Activated naive CD4-positive, alpha-beta T cell treated with anti-CD3 and anti-CD28 coated beads, Interleukin-2, amount 50 U/mL, for 16 hours (primary cell): ENCODE results near the gene BACE1-AS.
A peak's percentile ranks its signal among the peaks of the same experiment; 100 is the strongest.

ENCODE experiments used
- DNase-seq: peaks from one replicate; pipeline ENCODE4 v3.0.0-alpha.2; 2020

Gene BACE1-AS

DNA sequence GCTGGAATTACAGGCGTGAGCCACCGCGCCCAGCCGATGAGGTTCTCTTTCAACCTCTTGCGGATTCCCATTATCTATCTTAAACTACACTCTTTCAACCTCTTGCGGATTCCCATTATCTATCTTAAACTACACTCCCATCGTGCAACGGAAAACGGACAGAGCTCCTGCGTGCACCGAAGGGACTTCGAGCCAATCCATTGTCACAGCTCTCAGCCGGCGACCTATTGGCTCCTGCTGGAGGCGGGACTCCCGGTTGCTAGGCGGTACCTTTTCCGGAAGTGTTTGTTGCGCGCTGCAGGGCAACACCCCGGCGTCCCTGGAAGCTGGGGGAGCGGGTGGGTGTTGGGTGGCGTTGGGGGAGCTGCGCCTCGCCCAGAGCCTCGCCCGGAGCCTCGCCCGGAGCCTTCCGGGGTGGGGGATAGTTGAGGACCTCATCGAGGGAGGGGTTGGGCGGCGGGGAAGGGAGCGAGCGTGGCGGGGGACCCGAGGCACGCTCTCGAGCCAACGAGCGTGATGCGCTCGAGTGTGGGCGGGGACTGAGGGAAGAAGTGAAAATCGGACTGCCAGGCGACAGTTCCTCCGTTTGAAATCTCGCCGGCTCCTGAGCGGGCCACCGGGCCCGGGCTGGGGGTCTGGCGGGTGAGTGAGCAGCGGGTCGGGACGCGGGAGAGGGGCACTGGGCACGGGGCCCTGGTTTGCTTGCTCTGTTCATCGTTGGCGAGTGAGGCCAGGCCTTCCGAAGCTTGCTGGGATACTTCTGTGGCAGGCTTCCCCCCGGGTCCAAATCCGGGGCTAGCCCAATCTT is 36.6 kb downstream of the BACE1-AS start, which contains the start of gene CEP164:
Gene CEP164, plus strand, starts transcription at position 288 of the 808 bp plus-strand sequence. CDS start 10,733 bp downstream, outside the sequence.
- DNase-seq, result peak; percentile 94

DNA sequence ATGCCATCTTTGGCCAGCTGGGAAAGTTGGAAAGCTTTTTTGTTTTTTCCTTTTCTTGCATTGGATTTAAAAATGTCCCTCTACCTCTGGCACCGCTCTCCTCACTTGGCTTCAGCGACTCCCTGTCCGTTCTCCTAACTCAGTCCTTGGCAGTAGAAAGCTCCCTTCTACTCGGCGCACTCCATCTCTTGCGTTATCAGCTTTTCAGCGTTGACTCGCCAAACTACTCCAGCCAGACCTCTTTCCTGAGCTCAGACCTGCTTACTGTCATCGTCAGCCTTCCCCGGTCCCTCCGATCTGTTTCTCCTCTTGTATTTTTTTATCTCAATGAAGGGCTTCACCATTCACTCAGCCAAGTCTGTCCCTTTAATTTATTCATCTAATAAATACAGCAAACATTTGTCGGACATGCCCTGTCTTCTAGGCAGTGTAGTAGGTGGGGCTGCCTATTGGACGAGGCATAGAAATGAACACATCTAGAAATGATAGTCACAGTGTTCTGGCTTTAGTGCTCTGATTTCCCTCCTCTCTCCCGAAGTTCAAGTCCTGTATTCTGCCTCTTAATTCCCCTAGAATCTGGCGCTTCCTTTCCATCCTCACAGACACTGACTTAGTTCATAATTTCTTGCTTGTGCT is 37.3 kb downstream of the BACE1-AS start:
- peak; percentile 16 for DNase-seq

DNA sequence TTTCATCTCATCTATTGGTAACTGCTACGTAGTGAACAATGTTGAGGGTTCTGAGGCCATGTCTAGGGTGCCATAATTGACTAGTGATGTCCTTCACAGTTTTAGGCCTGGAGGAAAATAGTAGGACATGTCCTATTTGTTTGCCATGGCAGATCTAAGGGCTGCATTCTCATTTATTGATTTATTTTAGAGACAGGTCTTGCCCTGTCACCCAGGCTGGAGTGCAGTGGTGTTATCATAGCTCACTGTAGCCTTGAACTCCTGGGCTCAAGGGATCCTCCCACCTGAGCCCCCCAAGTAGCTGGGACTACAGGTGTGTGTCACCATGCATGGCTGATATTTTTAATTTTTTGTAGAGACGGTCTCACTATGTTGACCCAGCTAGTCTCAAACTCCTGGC is 41.7 kb downstream of the BACE1-AS start:
- no peak for DNase-seq

DNA sequence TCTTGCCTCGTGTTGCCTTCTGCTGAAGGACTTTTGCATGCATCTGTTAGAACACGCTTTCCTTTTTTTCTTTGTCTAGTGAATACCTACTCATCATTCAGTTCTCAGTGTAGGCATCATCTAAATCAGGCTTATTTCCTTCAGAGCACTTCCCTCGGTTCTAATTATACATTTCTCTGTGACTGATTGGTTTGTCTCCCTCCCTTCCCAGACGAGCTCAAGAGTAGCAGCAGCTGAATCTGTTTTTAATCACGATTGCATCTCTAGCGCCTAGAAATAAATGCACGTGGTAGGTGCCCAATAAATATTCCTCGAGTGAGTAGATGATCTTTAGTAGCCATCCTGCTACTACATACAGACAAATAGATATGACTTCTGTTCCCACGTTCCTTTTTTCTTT is 42.8 kb downstream of the BACE1-AS start:
- DNase-seq, result no peak

DNA sequence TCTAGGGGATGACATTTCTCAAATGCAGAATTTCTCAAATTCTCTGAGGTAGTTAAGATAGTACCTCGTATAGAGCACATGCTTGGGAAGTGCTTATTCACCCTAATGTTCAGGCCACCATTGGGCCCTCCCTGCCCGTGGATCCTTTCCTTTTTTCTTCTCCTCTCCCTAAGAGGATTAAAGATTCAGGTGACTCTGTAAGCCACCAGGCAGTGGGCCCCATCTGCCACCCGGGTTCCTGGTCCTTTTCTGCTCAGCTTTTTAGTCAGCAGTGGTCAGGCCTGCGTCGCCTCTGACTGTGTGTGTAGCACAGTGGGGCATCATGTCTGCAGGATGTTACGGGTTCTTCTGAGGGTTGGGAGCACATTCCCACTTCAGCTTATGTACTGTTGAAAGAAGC is 43.8 kb downstream of the BACE1-AS start:
- DNase-seq, result no peak

DNA sequence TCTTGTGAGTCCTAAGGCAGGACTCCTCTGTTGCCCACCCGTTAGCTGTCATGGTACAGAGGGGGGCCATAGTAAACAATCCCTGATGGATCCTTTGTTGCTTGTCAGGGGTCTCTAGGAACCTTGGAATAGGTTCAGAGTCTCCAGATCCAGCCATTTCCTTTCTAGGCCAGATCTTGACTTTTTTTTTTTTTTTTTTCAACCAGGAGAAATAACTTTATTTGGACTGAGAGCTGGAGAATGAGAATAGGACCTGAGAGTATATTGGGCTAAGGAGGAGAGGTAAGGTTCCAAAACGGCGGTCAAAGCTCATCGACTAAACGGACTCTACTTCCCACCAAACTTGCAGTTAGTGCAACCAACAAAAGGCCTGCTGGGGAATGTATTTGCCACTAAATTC is 44.3 kb downstream of the BACE1-AS start:
- DNase-seq, result no peak

DNA sequence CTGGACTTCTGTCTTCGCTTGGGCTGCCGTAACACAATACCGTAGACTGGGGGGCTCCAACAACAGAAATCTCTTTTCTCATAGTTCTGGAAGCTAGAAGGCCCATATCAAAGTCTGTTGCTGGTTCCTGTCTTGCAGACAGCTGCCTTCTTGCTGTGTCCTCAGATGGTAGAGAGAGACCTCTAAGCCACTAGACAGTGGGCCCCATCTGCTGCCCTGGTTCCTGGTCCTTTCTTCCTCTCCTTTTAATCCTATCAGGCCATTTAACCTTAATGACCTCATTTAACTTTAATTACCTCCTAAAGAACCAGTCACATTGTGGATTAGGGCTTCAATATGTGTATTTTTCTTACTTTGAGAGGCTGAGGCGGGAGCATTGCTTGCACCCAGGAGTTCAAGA is 45.9 kb downstream of the BACE1-AS start:
- DNase-seq, result no peak
